CD4-positive, alpha-beta T cell treated with Interleukin-17A for 1 hour (primary cell): ENCODE results near the gene TXNL4A.

ENCODE experiments used
- DNase-seq: peaks from one replicate; pipeline ENCODE4 v3.0.0-alpha.2; 2020

Gene TXNL4A

GRCh38 chr18:79989195-79989497 is 783 bp upstream of the TXNL4A start:
- peak; percentile 13 for DNase-seq

- peak; percentile 61 for DNase-seq
Observed at GRCh38 chr18:79988071-79988450, 302 bp downstream of the TXNL4A start.

- no peak for DNase-seq
Observed at GRCh38 chr18:79987566-79987965, 797 bp downstream of the TXNL4A start.

DNA sequence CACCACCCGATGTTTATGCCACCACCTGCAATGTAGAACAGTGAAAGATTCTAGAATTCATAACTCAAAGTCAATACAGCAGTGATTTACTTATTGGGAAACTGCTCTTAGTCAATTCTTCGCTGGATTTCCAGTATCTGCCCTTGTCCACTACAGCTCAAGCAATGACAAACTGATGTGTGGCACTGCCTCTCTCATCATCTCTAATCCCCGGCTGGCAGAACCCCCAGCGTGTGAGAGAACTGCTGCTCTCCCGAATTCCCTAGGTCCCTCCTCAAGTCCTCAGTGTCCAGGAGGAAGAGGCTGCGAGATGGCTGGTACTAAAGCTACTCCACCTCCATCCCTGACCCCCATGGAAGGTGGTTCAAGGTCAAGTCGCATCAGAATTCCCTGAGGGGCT is 1.6 kb downstream of the TXNL4A start:
- no peak for DNase-seq

DNA sequence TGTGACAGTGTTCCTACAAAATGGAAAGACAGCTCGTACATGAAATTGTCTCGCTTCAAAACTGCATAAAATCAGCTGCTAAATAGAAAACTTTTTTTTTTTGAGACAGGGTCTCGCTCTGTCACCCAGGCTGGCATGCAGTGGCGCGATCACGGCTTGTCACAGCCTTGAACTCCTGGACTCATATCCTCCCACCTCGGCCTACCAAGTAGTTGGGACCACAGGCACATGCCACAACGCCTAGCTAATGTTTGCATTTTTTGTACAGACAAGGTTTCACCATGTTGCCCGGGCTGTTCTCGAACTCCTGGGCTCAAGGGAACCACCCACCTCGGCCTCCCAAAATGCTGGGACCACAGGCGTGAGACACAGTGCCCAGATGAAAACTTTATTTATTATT is 3.2 kb downstream of the TXNL4A start:
- no peak for DNase-seq

DNA sequence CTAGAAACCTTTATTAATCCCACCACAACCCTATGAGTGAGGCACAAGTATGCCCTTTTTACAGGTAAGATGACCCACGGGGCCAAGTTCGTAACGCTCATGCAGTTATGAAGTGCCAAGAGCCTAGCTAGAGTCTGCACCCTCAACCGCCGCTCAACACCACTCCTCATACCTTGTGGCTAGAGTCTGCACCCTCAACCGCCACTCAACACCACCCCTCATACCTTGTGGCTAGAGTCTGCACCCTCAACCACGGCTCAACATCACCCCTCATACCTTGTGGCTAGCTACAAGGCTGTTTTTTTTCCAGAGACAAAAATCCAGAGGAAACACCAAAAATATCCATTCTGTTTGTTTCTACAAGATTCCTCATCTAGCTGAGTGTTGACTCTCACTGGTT is 4.6 kb downstream of the TXNL4A start:
- DNase-seq = peak; percentile 24

GRCh38 chr18:79983253-79983652 is 5.1 kb downstream of the TXNL4A start:
- no peak for DNase-seq

DNA sequence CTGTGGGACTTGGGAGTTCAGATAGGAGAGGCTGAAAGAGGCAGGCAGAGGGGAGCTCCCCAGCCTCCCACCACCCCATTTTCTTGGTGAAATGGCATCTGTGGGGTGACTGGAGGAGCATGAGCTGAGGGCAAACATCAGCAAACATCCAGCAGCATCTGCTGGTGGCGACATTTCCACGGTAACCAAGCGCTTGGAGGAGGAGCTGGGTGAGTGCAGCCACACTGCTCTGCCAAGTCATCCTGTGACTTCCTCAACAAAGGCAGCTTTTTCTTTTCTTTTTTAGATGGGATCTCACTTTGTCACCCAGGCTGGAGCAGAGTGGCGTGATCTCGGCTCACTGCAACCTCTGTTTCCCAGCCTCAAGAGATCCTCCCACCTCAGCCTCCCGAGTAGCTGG is 5.6 kb downstream of the TXNL4A start:
- no peak for DNase-seq

GRCh38 chr18:79980585-79980984 is 7.8 kb downstream of the TXNL4A start:
- no peak for DNase-seq

DNA sequence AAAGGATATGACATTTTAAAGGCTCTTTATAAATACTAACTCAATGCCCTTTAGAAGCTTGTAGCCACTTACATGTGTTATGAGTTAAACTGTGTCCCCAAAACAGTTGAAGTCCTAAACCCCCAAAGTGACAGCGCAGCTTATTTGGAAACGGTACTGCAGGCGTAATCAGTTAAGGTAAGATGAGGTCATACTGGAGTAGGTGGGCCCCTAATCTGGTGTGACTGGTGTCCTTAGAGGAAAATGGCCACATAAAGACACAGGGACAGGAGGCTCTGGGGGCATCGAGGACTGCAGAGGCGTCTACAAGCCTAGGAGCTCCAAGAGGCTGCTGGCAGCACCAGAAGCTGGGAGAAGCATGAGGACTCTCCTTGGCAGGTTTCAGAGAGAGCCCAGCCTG is 8.5 kb downstream of the TXNL4A start:
- DNase-seq = no peak

DNA sequence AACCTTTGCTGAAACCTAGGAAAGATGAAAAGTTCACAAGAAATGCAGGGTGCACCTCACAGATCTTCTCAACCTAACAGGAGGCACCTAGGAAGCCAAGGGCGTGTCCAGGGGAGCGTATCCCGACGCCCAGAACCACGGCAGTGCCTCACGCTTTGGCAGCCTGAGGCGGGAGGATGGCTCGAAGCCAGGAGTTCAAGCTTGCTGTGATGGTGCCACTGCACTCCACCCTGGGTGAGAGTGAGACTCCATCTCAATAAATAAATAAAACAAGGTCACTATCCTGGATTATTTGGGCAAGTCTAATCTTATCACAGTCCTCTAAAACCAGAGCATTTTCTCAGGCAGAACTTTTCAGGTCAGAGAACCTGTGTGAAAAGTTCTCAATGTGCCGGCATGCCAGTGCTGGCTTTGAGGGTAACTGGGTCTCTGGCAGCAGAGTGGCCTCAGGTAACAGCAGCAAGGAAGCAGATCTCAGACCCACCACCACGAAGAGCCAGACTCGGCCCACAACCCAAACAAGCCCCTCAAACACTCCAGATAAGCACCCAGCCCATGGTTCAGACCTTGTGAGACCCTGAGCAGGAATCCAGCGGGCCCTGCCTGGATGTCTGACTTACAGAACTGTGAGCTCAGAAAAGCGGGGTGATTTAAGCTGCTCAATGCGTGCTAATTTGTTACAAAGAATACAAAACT is 12.2 kb downstream of the TXNL4A start:
- DNase-seq = no peak

DNA sequence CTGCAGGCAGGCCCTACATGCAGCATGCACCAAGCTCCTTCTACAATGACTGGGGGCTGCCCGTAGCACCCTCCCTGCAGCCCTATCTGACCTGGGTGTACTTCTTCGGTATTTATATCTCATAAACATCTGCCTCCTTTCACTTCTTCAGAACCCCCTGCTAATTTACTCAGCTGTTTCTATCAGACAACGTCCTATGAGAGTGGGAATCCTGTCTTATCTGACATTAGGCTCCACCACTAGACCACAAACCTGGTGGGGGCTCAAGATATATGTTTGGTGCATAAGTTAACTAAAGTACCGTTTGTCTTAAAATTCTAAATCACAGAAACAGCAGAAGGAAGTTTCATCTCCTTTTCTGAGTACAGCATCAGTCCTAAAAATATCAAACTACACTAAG is 13.3 kb downstream of the TXNL4A start:
- DNase-seq = no peak

GRCh38 chr18:79974025-79974654 is 14.2 kb downstream of the TXNL4A start:
- no peak for DNase-seq

- no peak for DNase-seq
Observed at GRCh38 chr18:79973517-79973916, 14.8 kb downstream of the TXNL4A start.

- no peak for DNase-seq
Observed at GRCh38 chr18:79972720-79973119, 15.6 kb downstream of the TXNL4A start.

DNA sequence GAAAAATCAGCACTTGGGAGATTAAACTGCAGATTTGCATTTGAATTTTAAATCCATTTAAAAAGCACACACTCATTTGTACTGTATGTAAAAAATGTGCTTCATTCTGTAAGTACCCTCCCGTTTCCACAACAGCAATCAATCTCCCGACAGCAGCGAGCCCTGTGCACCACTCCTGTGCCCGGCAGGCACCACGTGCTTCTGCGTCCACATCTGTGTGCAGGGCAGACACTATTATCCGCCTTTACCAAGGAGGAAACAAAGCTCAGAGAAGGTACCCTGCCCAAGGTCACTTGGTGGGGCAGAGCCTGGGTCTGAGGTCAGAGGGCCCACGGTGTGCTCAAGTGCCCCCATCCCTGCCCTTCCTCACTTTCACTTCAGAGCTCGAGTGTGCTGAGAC is 16.4 kb downstream of the TXNL4A start:
- no peak for DNase-seq

GRCh38 chr18:79971211-79971952 is 17.0 kb downstream of the TXNL4A start:
- no peak for DNase-seq

DNA sequence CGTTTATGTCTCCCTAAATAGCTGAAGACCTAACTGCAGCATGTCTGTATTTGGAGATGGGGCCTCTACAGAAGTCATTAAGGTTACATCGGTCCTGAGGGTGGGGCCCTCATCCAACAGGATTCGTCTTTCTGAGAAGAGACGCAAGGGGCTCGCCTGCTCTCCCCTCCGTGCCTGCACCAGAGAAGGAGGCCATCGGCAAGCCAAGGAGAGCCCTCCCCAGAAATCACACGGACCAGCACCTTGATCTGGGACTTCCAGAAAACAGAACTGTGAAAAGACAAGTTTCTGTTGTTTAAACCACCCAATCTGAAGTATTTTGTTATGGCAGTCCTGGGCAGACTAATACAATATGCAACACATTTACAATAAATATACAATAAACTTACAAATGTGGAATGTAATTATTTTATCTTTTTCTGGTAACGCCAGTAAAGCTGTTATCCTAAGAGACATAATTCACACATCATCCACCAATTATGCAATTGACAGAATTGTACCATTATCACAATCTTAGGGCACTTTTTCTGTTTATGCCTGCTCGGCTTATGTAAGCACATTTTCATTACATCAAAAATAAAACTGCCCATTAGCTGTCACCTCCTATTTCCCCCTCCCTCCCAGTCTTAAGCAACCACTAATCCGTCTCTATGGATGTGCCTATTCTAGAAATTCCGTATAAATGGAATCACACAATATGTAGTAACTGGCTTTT is 17.8 kb downstream of the TXNL4A start:
- no peak for DNase-seq

DNA sequence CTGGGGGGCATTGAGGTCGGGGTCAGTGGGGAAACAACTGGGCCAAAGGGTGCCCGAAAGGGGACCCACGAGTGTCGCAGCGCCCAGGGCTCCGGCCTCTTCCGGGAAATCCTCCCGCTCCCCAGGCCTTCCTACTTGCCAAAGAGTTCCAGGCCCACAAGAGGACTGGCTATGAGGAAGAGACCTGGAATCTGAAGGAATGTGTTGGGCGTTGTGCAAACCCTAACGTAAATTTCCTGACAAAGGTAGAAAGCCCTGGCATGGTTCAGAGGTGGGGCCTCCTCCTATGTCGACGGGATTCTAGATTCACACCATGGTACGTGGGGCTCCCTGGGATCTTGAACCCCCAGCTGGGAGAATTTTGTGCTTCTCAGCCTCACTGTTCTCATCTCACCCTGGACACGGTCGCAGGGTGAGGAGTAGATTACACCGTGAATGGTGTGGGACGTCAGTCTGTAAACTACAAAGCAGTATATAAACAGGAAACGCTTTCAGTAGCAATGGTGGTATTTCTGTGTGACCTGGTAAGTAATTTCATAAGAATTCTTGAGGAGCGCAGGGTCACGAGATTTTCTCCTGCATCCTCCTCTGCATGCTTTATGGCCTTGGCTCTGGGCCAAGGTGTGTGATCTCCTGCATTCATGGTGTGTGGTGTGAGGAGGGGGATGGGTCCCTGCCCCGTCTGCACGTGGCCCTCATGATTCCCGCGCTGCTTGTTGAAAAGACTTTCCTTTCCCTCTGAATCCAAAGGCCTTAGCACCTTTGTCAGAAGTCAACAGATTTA is 23.1 kb downstream of the TXNL4A start:
- no peak for DNase-seq

DNA sequence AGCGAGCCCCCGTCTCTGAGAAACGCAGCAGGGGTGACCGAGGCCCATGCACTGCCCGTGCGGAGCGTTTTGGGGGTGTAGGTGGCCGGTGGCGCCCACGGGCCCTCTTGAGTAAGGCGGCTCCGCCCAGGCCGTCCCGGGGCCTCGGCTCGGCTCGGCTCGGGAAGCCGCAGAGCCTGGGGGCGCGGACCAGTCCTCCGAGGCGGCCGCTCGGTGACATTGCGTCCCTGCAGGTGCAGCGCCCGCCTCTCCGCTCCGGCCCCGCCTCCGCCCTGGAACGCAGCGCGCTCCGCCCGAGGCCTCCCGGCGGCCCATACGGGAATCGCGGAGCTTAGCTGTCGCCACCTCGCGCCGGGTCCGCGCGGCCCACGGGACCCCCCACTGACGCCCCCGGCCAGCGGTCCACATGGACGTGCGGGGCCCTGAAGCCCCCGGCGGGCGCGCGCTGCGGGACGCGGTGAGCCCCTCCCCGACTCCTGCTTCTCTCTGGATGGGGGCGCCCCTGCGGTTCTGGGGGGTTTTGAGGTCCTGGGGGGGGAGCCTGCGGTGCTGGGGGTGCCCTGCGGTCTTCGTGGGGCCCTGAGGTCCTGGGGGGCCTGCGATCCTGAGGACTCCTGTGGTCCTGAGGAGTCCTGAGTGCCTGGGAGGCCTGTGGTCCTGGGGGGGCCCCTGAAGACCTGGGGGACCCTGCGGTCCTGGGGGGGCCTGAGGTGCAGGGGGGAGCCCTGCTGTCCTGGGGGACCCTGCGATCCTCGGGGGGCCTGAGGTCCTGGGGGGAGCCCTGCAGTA is 23.8 kb downstream of the TXNL4A start, which contains the start of gene HSBP1L1:
TSS of gene HSBP1L1 (plus strand) at position 314 of the 789 bp plus-strand sequence. CDS start at position 407, 93 bp downstream.
- peak; percentile 71 for DNase-seq

GRCh38 chr18:79963658-79964329 is 24.6 kb downstream of the TXNL4A start:
- no peak for DNase-seq
